Stimulated activated CD4-positive, alpha-beta T cell treated with anti-CD3 and anti-CD28 coated beads, TNF-alpha, amount 100 ng/mL, for 24 hours (primary cell): ENCODE data around the gene TESK2.
"Not testable (repeated sequence)": the region's sequence is repeated elsewhere in the genome, so short reads cannot be mapped to it uniquely, and the experiment has no call there.

Experiments
- DNase-seq, 3 experiments: peaks; one replicate each; pipeline ENCODE4 v3.0.0-alpha.2; 2020; ENCODE audit warnings: low read depth in 3 of 3

The TESK2 gene, protein sequence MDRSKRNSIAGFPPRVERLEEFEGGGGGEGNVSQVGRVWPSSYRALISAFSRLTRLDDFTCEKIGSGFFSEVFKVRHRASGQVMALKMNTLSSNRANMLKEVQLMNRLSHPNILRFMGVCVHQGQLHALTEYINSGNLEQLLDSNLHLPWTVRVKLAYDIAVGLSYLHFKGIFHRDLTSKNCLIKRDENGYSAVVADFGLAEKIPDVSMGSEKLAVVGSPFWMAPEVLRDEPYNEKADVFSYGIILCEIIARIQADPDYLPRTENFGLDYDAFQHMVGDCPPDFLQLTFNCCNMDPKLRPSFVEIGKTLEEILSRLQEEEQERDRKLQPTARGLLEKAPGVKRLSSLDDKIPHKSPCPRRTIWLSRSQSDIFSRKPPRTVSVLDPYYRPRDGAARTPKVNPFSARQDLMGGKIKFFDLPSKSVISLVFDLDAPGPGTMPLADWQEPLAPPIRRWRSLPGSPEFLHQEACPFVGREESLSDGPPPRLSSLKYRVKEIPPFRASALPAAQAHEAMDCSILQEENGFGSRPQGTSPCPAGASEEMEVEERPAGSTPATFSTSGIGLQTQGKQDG

GRCh38 chr1:45490626-45491486 is at the start of gene TESK2:
TESK2 (minus strand) TSS chr1:45491163; CDS start chr1:45457785, 33,378 bp downstream.
- DNase-seq, result peak; percentile 88 to 94 (median 94)

DNA sequence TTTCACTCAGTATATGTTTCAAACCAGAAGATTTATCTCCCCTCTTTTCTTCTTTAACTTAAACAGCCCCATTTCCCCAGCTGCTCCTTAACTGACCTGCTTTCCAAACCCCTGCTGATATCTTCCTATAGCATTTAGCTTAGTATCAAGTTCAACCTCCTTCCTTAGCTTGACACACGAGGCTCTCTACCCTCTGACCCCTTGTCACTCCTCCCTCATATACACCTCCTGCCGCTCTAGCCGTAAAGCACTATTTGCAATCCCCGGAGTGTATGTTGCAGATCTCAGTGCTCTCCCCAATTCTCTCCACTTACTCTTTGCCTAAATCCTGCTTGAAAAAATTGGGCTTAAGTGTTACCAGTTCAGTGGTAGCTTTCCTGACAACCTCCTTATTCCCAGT is 45.9 kb upstream of the TESK2 start:
- no peak for DNase-seq

DNA sequence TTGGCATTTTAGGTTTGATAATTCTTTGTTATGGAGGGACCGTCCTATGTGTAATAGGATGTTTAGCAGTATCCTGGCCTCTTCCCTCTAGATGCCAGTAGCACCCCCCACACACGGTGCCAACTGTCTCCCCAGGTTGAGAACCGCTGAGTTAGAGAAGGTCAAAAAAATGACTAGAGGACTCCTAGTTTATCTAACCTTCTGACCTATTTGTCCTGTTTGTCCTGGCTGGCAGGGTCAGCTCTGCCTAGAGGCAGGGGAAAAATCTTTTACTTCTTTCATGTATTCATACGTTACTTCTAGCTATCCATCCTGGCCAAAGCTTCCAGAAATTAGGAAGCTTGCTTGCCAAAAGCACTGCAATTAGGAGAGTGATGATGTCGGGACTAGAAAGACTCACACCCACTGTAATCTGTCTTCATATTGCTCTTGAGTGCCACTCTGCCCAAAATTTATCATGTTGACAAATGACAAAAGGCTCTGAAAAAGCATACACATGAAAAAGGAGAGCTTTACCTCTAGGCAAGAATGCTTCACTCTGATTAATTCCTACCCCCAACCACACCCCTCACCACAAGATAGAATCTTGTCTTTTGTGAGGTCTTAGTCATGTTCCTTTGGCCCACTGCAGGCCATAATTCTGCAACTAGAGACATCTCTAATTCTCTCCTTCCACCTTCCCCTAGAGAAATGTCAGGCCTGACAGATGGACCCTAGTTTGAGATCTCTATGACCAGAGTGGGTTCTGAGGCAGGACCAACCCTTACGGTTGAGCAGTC is 45.2 kb upstream of the TESK2 start:
- no peak for DNase-seq

- no peak for DNase-seq
These were observed 40.9 kb upstream of the TESK2 start for GRCh38 chr1:45531873-45532272.

GRCh38 chr1:45530632-45531135 is 39.7 kb upstream of the TESK2 start:
- DNase-seq, result no peak

GRCh38 chr1:45526135-45526644 is 35.2 kb upstream of the TESK2 start:
- no peak for DNase-seq

DNA sequence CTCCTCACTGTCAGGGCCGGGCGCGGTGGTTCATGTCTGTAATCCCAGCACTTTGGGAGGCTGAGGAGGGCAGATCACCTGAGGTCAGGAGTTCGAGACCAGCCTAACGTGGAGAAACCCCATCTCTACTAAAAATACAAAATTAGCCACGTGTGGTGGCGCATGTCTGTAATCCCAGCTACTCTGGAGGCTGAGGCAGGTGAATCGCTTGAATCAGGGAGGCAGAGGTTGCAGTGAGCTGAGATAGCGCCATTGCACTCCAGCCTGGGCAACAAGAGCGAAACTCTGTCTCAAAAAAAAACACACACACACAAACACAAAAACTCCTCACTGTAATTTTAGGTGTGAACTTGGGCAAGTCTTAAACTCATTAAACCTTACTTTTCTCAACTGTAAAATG is 33.0 kb upstream of the TESK2 start:
- not testable (repeated sequence) for DNase-seq

GRCh38 chr1:45523516-45523915 is 32.6 kb upstream of the TESK2 start:
- DNase-seq, result not testable (repeated sequence)

- DNase-seq, result no peak
These were observed 31.6 kb upstream of the TESK2 start for GRCh38 chr1:45522324-45523104.

DNA sequence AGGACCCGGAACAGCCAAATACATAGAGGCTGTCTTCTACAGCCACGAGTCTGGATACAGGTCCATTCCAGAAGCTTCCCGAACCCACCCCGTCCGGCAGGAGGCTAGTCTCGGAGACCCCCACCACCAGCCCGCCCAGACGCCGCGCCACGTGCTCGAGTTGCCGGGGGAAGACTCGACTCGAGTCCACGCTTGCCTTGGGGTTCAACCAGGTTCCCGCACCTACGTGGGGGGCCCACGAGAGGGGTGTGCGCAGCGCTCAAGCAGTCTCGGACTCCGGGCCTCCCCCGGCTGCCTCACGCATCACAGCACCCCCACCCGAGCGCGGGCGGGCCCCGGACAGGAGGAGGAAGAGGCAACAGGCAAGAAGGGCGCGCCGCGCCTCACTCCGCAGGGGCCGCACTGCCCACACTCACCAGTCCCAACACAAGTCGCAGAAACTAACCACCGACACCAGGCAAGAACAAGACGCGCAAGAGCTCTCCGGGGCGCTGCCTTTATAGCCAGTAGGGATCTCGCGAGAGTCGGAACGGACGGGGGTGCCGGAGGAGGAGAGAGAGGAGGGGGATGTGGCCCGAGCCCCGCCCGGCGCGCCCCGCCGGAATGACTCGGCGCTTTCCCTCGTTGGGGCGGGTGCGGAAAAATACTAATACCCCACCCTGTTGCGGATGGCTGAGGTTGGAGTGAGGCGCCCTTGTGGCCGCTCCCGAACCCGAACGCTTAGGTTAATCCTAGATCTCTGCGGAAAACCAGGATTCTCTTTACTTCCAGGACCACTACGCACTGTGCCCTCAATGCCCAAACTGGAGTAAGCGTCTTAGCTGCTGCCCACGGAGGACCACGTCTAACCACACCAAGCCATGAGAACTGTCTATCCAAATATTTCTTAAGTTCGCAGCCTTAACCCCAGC is 30.7 kb upstream of the TESK2 start, which contains the start of gene PRDX1:
PRDX1 (minus strand) TSS at position 472 of the 911 bp plus-strand sequence. CDS start 2,841 bp downstream, outside the sequence.
- peak; percentile 95 to 97 (median 97) for DNase-seq

- not testable (repeated sequence) for DNase-seq
These were observed 28.8 kb upstream of the TESK2 start for GRCh38 chr1:45519774-45520173.

DNA sequence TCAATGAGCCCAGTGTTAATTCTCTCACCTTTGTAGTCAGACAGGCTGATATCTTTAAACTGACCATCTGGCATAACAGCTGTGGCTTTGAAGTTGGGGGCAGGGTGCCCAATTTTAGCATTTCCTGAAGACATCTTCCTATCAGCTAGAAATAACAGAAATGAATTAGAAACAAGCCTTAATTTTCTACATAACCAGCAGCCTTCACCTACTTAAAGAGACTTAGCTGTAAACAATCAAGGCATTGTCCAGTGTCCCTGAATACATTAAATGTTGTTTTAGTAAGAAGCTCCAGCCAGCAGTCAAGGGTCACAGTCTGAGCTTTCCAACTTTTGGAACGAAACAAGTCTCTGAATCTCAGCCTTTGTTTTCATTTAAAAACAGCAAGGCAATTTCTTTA is 27.9 kb upstream of the TESK2 start:
- DNase-seq, result no peak

DNA sequence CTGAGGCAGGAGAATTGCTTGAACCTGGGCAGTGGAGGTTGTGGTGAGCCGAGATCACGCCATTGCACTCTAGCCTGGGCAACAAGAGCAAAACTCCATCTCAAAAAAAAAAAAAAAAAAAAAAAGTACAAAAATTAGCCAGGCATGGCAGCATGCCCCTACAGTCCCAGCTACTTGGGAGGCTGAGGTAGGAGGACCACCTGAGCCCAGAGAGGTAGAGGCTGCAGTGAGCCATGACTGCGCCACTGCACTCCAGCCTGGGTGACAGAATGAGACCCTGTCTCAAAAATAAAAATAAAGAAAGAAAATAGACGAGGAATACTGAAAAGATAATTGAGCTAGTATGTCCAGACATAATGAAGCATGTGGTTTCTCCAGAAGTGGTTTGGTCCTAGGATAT is 27.4 kb upstream of the TESK2 start:
- DNase-seq, result not testable (repeated sequence)

GRCh38 chr1:45516465-45516864 is 25.5 kb upstream of the TESK2 start:
- DNase-seq, result no peak

DNA sequence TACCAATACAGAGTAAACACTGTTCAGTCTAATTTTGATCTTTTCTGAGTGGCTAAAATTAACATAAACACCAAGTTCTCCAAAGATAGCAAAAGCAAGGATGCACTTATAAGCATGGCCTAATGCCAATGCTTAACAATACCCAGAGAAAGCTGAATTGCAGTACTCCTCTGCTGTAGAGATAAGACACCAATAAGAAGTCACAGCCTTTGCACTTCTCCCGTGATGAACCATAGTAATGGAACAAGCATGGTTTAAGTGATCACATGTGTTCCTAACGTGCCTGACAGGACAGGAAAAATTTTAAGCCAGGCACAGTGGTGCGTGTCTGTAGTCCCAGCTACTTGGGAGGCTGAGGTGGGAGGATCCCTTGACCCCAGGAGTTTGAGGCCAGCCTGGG is 25.1 kb upstream of the TESK2 start:
- no peak for DNase-seq

GRCh38 chr1:45513532-45514260 is 22.7 kb upstream of the TESK2 start:
- not testable (repeated sequence) for DNase-seq

GRCh38 chr1:45512641-45513054 is 21.7 kb upstream of the TESK2 start:
- peak in 2 of 3 experiments; percentile 42 to 45 for DNase-seq

- no peak for DNase-seq
These were observed 20.1 kb upstream of the TESK2 start for GRCh38 chr1:45510972-45511527.
